NCI-H2107 (cell line): ENCODE measurements around the gene ZNF446.
"Not testable (repeated sequence)": the region's sequence is repeated elsewhere in the genome, so short reads cannot be mapped to it uniquely, and the experiment has no call there.

ENCODE experiments used
- DNase-seq: peaks from one replicate; lab custom pipeline; 2025; lab: John Stamatoyannopoulos, UW

Gene ZNF446

GRCh38 chr19:58475714-58476497, at the start of gene ZNF446:
Gene ZNF446 (plus strand): TSS chr19:58476352. CDS start chr19:58477219, 867 bp downstream.
- DNase-seq: peak; percentile 91

- DNase-seq: no peak
These were observed 47.5 kb upstream of the ZNF446 start for GRCh38 chr19:58428617-58429016.

GRCh38 chr19:58429745-58430144, 46.4 kb upstream of the ZNF446 start:
- DNase-seq: no peak

- DNase-seq: no peak
These were observed 41.9 kb upstream of the ZNF446 start for GRCh38 chr19:58434217-58434616.

- no peak for DNase-seq
These were observed 36.3 kb upstream of the ZNF446 start, which contains the start of gene ZNF132 for GRCh38 chr19:58439576-58440554. Gene ZNF132 (minus strand): TSS chr19:58440153. CDS start chr19:58439821, 332 bp downstream.

- DNase-seq: no peak
These were observed 35.6 kb upstream of the ZNF446 start for GRCh38 chr19:58440556-58440955.

DNA sequence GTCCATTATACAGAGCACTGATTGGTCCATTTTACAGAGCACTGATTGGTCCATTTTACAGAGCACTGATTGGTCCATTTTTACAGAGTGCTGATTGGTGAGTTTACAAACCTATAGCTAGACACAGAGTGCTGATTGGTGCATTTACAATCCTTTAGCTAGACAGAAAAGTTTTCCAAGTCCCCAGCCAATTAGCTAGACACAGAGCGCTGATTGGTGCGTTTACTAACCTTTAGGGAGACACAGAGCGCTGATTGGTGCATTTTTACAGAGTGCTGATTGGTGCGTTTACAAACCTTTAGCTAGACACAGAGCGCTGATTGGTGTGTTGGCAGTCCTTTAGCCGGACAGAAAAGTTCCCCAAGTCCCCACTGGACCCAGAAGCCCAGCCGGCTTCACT, 33.2 kb upstream of the ZNF446 start:
- DNase-seq: not testable (repeated sequence)

DNA sequence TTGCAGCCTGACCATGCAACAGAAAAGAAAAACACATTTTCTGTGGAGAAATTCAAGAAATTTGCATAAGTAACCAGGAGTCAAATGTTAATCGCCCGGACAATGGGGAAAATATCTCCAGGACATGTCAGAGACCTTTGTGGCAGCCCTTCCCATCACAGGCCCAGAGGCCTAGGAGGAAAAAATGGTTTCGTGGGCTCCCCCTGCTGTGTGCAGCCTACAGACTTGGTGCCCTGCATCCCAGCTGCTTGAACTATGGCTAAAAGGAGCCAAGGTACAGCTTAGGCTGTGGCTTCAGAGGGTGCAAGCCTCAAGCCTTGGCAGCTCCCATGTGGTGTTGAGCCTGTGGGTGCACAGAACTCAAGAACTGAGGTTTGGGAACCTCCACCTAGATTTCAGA, 27.3 kb upstream of the ZNF446 start:
- not testable (repeated sequence) for DNase-seq

DNA sequence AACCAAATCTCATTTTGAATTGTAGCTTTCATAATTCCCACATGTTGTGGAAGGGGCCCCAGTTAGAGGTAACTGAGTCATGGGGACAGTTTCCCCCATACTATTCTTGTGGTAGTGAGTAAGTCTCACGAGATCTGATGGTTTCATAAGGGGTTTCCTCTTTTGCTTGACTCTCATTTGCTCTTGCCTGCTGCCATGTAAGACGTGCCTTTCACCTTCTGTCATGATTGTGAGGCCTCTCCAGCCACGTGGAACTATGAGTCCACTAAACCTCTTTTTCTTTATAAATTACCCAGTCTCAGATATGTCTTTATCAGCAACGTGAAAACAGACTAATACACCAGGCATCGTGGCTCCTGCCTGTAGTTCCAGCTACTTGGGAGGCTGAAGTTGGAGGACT, 26.2 kb upstream of the ZNF446 start:
- DNase-seq: not testable (repeated sequence)

- DNase-seq: no peak
These were observed 25.2 kb upstream of the ZNF446 start for GRCh38 chr19:58450856-58451357.

DNA sequence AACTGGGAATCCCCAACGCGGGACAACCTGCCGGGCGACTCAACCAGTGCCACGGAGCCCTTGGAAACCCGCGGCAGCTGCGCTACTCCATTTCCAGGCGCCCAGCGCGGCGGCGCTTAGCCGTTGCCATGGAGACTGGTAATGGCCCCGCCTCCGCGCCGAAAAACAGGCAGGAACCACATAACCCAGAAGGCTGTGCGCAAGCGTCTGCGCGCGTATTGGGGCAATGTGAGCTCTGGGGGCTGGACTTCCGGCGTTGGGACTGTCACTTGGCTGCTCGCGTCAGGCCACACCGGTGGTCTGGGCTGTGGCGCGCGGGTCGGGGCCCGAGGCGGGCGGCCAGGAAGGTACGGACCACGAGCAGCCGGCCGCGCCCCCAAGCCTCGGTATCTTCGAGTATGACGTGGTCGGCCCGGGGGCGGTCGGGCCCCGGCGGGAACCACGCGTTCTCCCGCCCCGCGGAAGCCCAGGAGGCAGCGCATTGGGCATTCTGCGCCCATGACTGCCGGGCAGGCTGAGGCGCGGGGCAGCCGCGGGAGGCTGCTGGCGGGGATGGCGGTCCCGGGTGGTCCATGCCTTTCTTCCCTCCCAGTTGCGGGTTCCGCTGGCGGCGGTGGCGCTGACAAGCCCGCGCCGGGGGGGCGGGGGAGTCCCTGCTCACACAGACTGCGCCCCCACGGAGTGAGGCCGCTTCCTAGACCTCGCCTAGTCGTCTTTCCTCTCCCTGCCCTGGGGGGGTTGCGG, 24.6 kb upstream of the ZNF446 start, which contains the start of gene ZNF324B:
ZNF324B (plus strand) TSS at position 265 of the 744 bp plus-strand sequence. CDS start 2,080 bp downstream, outside the sequence.
- DNase-seq: peak; percentile 93

- DNase-seq: no peak
These were observed 22.4 kb upstream of the ZNF446 start for GRCh38 chr19:58453743-58454142.

GRCh38 chr19:58455306-58455705, 20.8 kb upstream of the ZNF446 start:
- no peak for DNase-seq

GRCh38 chr19:58456111-58456510, 20.0 kb upstream of the ZNF446 start:
- no peak for DNase-seq

GRCh38 chr19:58460039-58460438, 16.1 kb upstream of the ZNF446 start:
- DNase-seq: no peak

- DNase-seq: no peak
These were observed 9.9 kb upstream of the ZNF446 start for GRCh38 chr19:58466089-58466759.

- peak; percentile 97 for DNase-seq
These were observed 9.2 kb upstream of the ZNF446 start, which contains the start of gene ZNF324 for GRCh38 chr19:58466760-58467589. Gene ZNF324 (plus strand): TSS chr19:58467080. CDS start chr19:58469186, 2,106 bp downstream.

DNA sequence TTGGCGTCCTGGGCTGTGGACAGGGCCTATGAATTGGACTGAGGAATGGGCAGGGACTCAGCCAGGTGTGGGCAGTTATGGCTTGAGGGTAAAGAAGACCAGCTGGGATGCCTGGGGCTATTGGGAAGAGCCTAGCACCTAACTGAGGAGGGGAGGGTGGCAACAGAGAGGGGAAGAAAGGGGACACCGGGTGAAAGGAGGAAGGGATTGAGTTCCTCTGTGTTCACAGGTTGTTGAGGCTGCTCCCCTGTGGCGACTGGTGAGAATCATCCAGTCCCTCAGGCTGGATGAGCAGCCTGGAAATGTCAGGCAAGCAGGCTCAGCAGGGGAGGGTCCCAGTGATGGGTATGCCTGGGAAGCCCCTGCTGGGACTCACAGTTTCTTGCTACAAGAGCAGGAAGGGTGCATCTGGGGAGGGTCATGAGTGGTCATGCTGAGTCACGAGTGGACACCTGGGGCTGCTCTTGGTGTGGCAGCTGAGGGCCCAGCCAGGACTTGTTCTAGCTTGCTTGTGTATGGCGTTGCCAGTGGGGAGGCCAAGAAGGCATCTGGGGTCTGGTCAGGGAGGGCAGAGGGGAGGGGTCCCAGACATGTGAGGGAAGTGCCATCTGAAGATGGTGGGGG, 7.8 kb upstream of the ZNF446 start:
- DNase-seq: no peak

DNA sequence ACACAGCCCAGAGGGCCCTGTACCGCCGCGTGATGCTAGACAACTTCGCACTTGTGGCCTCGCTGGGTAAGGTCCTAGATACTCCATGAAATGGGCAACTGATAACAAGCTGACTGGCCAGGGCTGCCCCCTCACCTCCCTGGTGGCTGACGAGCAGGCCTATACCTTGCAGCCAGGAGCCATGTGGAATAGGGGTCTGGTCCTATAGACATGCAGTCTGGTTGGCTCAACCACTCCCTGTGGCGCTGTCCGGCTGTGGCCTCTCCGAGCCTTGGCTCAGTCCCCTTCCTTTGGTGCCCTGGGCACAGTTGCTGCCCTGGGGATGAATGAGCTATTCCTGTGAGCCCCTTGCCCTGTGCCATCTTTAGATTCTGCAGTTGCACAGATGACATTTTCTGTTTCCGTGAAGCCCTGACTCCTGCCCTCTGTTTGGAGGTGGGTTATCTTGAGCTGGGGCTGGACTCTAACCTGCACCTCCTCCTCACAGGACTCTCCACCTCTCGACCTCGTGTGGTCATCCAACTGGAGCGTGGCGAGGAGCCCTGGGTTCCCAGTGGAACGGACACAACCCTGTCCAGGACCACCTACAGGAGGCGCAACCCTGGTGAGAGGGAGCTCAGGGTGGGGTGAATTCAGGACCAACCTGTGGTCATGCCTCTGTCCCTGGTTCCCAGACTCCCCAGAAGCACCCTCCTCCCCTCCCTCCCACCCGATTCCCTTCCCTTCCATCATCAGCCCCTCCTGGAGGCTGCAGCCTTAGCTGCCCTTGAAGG, 6.7 kb upstream of the ZNF446 start:
- no peak for DNase-seq
